HG02870 (cell line): Measurements from ENCODE around the gene TMUB2.
A peak's percentile ranks its signal among the peaks of the same experiment; 100 is the strongest.
"Not testable (repeated sequence)": the region's sequence is repeated elsewhere in the genome, so short reads cannot be mapped to it uniquely, and the experiment has no call there.

Experiments
- ATAC-seq: cut with Tn5 transposase; IDR thresholded peaks from one replicate; pipeline ENCODE4 v1.9.1; 2021; ENCODE audit warnings: mild to moderate bottlenecking, moderate library complexity; ENCODE audit not compliant: unreplicated experiment

TMUB2 gene

DNA sequence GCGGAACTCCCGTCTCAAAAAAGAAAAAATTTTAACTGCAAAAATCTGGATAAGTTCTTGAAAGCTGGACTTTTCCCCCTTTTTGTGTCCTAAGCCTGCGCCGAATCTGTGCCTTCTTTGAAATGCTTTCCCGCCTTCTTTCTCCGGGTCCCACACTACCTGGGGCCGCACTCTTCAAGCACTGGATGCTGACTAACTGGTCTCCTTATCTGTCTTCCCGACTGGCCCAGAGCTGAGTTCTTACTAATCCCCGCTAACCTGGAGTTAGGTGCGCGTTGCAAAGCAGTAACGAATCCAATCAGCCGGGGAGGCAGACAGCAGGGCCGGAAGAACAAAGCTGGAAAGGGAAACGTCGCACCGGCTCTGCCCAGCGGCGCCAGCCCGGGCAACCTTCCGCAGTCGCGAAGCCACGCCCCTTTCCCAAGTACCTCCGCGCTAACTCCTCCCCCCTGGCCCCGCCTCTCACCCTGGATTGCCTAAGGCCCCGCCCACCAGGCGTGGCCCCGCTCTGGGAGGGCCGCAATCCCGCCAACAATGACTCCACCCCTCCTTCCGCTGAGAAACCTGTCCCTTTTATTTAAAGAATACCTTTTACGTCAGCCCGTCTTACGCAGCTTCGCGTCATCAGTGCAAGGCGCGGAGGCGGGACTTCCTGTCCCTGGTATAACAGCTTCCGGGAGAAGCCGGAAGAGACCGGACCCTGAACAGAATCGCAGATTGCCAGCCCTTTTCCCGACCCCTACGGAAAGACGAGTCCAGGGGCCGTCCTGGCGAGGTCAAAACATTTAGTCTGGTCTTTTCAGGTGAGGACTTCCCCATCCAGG is at the start of gene TMUB2:
Gene TMUB2, plus strand, starts transcription at position 666 of the 824 bp plus-strand sequence. CDS start 737 bp downstream, outside the sequence.
- peak; percentile 87 for ATAC-seq

DNA sequence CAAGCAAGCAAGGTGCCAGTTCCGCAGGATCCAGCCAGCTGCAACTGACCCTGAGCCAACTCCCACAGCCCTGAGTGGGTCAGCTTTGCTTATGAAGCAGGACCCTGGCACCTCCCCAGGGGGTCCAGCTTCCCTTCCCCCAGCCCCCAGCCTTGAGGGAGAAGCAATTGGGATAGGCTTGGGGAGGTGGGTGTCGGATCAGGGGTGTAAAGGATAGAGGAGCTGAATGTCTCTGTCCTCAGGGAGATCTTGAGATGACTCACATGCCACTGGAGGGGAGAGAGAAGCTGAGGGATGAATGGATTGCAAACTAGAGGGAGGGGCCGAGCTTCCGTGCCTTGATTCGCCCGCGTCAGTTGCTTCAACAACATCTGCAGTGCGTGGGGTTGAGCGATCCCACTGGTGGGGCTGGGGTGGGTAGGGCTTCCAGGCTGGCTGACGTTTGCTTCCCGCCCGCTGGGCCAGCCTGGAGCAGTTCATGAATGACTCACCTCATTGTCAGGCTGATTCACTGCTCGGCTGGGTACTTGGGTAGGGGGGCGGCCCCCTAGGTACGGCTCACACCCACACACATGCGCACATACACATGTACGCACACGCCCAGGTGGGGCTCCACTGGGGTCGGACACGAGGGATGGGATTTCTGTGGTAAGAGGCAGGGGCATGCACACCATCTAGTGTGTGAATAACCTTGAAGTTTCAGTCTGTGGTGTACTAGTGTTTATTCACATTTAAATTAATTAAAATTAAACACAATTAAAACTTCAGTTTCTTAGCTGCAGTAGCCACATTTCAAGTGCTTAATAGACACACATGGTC is 48.7 kb upstream of the TMUB2 start:
- no peak for ATAC-seq

DNA sequence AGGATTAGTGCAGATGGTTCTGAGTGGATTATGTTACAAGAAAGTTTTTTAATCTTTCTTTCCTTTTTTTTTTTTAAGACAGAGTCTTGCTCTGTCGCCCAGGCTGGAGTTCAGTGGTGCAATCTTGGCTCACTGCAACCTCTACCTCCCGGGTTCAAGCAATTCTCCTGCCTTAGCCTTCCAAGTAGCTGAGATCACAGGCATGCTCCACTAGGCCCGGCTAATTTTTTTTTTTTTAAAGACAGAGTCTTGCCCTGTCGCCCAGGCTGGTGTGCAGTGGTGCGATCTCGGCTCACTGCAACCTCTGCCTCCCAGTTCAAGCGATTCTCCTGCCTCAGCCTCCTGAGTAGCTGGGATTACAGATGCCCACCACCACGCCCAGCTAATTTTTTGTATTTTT is 42.9 kb upstream of the TMUB2 start:
- not testable (repeated sequence) for ATAC-seq

DNA sequence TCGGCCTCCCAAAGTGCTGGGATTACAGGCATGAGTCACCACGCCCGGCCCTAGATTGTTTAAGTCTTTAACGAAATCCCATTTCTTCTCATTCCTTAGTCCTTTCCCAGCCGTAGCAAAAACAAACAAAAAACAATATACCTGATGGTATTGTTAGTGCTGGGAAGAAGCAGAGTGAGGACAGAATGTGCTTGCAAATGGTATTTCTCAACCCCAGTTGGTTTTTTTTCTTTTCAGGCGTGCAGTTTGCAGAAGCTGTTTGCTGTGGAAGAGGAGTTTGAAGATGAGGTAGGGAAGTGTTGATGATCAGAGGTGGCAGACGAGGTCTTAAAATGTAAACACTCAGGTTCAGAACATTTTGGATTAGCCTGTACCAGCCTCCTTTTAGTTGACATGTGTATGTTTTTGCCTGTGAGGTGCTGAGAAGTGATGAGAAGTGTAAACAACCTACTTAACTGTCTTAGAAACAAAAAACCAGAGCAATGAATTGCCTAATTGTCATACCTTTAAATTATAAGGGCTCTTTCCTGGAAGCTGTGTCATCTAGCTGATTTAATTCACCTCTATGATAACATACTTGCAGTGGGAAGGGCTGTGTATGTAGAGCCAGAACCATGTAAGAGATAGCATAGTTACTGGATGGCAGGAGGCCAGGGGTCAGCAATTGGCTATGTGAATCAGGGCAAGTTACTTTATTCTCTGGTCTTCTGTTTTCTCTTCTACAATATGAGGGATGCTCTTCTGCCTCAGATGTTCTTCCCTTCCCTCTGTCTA is 41.6 kb upstream of the TMUB2 start:
- no peak for ATAC-seq

DNA sequence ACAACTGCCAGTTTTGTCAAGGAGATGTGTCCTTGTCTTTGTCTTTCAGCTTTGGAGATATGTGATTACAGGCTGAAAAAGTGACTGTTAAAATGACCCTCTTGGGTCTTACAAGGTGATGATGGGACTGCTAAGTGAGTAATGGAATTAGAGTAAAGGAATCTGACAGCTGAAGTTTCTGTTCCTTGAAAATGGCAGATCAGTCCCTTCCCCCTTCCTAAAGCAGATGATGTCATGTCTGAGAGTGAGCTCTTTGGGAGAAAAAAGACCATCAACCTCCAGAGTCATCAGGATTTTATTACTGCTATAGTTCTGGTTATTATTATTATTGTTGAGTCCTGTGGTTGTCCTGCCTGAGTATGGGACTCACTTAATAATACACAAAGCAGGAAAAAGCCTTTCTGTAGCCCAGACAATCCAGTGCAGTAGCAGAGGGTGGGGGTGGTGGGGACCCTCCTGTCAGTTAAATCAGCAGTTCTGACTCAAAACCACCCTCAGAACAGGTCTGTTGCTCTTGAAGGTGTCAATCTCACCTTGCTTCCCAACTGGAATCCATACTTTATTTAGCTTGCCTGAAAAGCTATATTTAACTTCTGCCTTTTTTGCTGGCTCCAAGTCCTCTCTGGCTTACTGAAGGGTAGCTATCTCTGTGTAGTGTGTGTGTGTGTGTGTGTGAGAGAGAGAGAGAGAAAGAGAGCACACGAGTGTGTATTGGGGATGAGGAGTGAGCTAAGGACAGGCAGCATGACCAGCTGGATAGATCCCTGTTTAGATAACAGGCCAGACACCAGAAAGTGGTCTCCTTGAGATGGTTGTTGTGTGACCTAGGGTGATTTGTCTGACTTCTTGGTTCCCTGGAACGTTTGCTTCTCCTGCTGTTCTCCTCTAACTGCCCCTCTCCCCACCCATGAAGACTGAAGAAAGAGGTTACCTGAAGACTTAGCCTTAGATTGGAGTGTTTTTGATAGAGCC is 40.1 kb upstream of the TMUB2 start:
- ATAC-seq = no peak

DNA sequence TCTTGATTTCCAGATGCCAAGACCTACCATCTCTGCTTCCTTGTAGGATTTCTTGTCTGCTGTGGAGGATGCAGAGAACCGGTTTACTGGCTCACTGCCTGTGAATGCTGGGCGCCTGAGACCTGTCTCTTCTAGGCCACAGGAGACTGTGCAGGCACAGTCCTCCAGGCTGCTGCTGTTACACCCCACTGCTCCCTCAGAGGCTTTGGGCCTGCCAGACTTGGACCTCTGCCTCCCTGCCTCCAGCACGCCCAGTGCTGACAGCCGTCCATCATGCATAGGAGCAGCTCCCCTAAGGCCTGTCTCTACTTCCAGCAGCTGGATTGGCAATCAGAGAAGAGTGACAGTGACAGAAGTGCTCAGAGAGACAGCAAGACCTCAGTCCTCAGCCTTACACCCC is 39.0 kb upstream of the TMUB2 start:
- ATAC-seq = no peak

DNA sequence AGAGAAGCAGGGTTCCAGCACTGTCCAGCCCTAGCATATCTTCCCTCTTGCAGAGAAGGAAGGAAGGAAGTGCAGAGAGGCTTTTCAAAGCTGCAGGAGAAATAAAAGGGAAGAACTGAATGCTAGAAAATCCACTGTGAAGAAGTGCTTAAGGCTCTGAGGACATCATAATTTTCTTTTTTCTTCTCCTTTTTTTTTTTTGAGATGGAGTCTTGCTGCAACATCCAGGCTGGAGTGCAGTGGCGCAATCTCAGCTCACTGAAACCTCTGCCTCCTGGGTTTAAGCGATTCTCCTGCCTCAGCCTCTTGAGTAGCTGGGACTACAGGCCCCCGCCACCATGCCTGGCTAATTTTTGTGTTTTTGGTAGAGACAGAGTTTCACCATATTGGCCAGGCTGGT is 37.7 kb upstream of the TMUB2 start:
- ATAC-seq = not testable (repeated sequence)

DNA sequence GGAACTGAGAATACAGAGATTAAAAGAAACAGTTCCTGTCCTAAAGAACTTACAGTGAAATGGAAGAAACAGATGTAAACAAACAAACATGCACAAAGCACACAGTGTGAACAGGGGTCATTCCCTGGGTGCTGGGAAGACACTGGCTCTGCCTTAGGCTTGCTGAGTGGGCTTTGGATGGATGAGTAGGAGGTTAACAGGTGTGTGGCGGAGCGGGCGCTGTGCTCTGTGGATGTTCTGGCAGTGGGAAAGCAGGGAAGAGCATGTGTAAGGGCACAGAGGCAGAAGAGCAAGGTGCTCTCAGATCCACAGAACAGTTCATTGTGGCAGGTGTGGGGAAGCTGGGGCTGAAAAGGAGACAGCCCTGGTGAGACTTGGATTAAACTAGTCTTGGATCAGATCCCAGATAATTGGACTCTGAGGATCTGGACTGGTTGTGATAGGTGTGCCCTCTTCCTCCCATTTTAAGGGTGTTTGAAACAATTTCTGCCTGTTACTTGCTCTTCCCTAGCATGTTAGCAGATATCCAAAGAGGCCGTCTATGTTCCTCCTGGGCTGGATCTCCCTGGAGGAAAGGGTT is 36.9 kb upstream of the TMUB2 start:
- no peak for ATAC-seq

DNA sequence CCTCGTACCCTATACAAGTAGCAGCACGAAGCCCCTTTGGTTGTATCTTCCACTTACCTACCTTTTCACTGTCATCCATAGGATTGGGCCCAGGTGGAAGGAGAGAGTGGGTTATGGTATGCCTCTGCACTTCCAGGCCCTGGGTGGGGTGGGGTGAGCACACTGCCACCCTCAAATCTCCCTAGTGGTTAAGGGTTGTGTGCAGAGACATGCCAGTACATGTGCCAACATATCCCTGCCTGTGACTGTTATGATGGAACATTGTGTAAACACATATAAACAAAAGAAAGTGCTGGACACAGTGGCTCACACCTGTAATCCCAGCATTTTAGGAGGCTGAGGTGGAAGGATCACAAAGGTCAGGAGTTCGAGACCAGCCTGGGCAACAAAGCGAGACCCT is 33.9 kb upstream of the TMUB2 start:
- no peak for ATAC-seq

DNA sequence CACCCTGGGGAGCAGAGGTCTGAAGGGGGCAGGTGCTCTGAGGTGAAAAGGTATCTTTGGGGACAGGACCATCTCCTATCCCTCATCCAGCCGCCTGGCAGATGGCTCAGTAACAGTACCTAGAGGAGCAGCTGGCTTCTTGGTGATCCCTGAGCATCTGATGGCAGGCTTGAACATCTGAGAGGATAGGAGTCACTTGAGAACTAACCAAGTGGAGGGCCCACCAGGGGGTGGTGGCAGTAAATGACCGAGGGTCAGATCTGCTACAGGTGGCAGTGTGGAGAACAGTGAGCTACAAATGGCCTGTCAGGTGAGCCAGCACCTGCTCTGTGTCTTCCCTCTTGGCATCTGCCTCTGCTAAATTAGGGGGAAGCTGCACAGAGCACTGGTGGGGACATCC is 31.3 kb upstream of the TMUB2 start:
- no peak for ATAC-seq

DNA sequence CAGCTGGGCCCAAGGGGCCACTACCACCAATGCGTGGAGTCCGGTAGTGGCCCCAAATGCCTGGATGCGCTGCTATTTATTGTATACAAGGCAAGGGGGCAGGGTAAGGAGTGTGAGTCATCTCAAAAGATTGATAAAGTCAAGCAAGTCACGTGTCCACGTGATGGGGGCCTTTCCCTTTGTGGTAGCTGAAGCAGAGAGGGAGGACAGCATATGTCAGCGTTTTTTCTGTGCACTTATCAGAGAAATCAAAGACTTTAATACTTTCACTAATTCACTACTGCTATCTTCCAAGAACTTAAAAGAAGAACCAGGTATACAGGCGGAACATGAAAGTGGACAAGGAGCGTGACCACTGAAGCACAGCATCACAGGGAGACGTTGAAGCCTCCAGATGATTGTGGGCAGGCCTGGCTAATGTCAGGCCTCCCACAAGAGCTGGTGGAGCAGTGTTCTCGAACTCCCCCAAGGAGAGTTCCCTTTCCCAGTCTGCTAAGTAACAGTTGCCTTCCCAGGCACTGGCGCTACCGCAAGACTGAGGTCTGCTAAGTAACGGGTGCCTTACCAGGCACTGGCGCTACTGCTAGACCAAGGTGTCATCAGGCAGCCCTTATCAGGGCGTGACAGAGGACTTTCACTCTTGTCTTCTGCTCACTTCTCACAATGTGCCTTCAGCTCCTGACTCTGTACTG is 27.1 kb upstream of the TMUB2 start:
- no peak for ATAC-seq

DNA sequence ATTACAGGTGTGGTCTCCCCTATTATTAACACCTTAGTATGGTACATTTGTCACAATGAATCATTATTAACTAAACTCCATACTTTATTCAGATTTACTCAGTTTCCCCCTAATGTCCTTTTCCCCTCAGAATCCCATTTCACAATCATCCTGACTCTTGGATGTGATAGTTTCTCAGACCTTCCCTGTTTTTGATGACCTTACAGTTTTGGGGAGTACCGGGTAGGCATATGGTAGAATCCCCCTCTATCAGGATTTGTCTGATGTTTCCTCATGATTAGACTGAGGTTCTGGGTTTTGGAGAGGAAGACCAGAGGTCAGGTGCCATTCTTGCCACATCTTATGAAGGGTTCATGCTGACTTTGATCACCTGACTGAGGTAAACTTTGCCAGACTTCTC is 22.3 kb upstream of the TMUB2 start:
- no peak for ATAC-seq

DNA sequence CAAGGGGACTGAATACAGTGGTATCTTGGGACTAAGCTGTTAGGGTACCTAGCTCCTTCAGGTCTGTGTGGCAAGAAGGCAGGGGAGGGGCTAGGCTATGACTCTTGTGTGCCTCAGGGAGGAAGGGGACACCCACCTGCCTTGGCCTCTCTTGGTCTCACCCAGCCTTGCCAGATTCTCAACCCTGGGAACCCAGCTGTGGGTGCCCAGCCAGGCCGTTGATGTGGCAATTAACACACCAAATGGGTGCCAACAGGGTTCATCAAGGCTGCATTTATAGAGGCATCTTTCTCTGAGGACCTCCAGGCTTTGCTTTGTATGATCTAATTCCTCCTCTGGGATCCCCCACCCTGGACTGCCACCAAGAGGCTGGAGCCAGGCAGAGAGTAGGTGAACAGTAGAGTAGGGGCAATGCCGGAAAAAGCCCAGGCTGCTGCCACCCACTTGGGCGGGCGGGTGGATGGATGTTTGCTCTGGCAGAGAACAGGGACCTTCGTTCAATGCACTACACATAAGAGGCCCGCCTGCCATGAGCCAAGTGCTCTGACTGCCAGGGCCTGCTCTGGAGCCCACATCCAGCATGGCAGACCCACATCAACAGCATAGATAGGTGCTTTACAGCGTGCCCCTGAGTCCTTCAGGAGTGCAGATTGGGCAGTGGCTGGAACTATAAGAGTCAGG is 19.5 kb upstream of the TMUB2 start:
- no peak for ATAC-seq

DNA sequence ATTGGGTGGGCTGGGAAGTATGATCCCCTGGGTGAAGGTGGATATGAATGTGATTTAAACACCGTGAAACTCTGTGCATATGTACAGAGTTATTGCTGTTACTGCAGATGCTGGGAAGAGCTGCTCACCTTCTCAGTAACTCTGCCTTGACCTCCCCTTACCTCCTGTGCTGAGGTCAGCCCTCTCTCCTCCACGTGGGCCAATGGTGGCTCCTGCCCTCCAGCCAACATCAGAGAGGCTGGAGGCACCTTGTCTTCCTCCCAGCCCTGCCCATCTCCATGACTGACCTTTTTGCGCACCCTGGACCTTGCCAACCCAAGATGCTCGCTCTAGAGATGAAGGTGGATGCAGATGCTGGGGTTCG is 16.7 kb upstream of the TMUB2 start:
- no peak for ATAC-seq

DNA sequence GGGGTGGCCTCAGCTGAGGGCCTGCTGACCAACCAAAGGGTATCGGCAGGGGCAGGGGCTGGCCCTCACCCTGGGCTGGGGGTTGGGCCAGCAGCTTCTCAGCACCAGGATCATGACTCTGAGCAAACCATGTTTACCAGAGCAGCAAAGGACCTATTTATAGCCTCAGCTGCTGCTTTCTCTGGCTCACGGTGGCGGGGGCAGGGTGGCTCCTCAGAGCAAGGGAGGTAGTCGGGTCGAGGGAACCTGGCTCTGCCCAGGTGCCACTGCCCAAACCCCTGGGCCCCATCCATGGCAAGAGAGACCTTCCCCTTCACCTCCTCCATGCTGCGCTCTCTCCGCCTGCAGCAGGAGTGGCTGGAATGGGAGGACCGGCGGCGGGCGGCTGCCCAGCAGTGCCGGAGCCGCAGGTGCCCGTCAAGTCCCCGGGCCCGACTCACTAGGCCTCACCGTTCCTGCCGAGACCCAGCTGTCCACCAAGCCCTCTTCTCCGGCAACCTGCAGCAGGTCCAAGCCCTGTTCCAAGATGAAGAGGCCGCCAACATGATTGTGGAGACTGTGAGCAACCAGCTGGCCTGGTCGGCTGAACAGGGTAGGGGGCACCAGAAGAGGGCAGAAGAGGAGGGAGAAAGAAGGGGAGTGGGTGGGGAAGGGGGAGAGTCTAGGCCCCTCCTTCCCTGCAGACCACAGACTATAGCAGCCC is 16.1 kb upstream of the TMUB2 start, which contains the start of gene ASB16:
Gene ASB16, plus strand, starts transcription at position 206 of the 703 bp plus-strand sequence. Its CDS starts 86 bp downstream, at position 292.
- no peak for ATAC-seq

DNA sequence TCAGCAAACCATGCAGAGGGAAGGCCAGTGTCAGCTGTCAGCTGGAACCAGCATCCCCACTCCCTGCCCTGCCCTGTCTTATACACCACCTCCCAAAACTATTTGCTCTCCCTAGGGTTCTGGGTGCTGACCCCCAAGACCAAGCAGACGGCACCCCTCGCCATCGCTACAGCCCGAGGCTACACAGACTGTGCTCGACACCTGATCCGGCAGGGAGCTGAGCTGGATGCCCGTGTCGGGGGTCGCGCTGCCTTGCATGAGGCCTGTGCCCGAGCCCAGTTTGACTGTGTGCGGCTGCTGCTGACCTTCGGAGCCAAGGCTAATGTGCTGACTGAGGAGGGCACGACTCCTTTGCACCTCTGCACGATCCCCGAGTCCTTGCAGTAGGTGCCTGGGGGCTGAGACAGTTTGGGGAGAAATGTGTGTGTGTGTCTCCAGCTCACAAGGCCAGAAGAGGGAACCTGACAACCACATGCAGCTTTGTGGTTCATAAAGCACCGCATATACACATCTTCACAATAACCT is 14.8 kb upstream of the TMUB2 start:
- no peak for ATAC-seq

DNA sequence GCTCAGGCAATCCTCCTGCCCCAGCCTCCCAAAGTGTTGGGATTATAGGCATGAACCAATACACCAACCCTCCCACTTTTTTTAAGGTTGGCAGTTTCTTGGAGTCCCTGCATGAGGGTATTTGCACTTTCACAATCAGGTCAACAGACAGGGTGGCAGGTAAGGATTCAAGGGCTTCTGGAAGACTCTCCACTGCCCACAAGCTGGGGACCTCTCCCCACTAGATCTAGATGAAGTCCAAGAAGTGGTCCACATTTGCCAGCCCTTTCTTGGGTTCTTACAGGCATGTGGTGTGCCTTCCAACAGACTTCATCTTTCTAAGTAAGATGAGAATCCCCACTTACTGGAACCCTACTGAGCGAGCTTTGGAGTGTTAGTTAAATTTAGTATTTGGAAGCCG is 12.3 kb upstream of the TMUB2 start:
- no peak for ATAC-seq

DNA sequence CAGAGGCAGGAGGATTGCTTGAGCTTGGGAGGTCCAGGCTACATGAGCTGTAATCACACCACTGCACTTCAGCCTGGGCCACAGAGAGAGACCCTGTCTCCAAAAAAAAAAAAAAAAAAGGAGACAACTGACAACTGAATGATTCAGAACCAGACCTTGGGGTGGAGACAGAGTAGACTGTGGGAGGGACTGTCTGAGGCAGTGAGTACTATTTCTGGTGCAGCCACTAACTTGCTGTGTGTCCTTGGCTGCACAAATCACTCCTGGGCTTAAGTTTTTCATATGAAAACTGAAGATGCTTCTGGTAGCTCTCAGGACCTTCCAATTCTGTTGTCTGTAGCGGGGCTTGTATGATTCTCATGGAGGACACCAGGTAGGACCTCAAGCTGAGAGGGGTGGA is 10.5 kb upstream of the TMUB2 start:
- ATAC-seq = no peak
